Cerebellar cortex (tissue), 1 donor: ENCODE measurements around the gene COQ8A.
"Not testable (repeated sequence)": the region's sequence is repeated elsewhere in the genome, so short reads cannot be mapped to it uniquely, and the experiment has no call there.

Experiments used
- DNase-seq: peaks from one replicate; pipeline ENCODE4 v3.0.0-alpha.2; 2015; ENCODE audit warnings: low spot score

COQ8A gene

GRCh38 chr1:226929260-226930111 is 10.6 kb upstream of the COQ8A start:
- DNase-seq: not testable (repeated sequence)

GRCh38 chr1:226934483-226935237 is 5.4 kb upstream of the COQ8A start:
- DNase-seq: no peak

GRCh38 chr1:226937940-226938725 is 2.0 kb upstream of the COQ8A start:
- DNase-seq: no peak

- DNase-seq: no peak
Measured at GRCh38 chr1:226938903-226939437, 1.1 kb upstream of the COQ8A start.

- peak; percentile 61 for DNase-seq
Measured at GRCh38 chr1:226939438-226940028, 561 bp upstream of the COQ8A start.

- DNase-seq: no peak
Measured at GRCh38 chr1:226940806-226941067, 643 bp downstream of the COQ8A start.

DNA sequence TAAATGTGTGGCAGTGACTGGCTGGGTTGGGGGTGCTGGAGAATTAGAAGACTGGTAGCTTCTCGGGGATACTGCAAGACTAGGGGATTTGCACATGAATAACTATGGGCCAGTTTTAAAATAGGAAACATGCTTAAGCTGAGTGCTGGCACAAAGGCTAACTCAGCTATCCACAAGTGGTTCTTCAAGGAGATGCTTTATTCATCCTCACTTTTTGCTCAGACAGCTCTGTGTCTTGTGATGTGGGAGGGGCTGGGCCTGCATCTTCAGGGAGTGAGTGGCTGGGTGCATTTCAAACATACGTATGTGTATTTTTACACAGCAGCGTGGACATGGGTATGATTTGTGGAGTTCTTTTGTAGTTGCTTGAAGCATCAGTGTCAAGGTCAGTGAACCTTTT is 2.3 kb downstream of the COQ8A start:
- DNase-seq: no peak

- DNase-seq: no peak
Measured at GRCh38 chr1:226943156-226943555, 3.1 kb downstream of the COQ8A start.

DNA sequence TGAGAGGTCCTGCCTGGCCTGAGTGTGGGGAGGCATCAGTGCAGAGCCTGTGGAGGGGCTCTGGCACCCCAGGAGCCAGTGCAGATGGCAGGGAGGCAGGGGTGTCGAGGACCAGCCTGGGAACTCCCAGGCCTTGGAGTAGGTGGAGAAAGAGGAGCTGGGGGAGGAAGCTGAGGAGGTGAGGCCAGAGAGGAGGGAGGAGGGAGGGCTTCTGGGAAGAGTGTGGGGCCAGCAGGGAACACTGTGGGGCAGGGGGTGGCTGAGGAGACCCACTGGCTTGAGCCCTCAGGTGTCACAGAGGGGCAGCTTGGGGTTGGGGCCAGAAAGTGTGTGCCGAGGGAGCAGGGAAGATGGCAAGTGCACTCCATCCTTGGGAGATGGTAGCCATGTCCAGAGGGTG is 3.8 kb downstream of the COQ8A start:
- DNase-seq: no peak

GRCh38 chr1:226945106-226945857 is 5.2 kb downstream of the COQ8A start:
- no peak for DNase-seq

DNA sequence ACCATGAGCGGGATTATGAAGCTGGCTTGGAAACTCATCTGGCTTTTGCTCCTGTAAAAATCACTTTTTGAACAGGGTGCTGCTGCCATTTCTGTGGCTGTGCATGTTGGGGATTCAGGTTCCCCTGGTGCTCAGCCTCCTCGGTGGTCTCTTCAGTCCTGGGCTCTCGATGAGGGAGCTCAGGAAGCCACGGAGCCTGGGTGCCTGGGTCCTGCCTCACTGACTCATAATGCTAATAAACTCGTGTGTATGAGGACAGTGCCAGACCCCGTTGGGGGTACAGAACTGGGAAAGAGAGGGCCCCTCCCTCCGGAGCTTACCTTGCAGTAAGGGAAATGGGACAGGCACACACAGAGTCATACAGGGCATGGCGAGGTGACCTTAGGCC is 5.8 kb downstream of the COQ8A start:
- DNase-seq: no peak

DNA sequence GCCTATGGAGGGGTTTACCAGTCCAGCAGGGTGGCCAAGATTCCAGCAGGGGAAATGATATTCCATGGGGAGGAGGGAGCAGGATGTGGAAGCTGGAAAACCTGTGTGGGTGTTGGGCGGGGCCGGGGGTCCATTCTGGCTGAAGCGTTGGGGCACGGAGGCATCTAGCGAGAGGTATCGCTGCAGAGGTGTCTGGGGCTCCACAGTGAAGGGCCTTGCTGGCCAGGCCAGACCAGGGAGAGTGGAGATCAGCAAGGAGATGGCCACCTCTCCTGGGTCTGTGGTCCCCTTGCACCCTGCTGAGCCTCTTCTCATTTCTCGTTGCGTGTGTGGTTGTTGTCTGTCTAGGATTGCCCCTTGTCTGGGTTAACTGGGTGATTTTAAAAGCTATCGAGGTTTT is 6.2 kb downstream of the COQ8A start:
- DNase-seq: no peak

GRCh38 chr1:226946841-226947240 is 6.7 kb downstream of the COQ8A start:
- peak; percentile 61 for DNase-seq

DNA sequence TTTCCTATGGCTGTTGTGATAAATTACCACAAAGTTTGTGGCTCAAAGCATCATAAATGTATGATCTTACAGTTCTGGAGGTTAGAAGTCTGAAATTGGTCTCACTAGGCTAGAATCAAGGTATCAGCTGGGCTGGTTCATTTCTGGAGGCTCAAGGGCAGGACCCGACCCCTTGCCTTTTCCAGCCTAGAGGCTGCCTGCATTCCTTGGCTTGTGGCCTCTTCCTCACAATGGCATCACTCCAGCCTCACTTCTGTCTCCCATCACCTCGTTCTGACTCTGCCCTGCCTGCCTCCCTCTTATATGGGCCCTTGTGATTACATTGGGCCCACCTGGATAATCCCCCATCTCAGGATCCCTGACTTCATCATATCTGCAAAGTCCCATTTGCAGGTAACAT is 8.0 kb downstream of the COQ8A start:
- DNase-seq: no peak

GRCh38 chr1:226948480-226948879 is 8.4 kb downstream of the COQ8A start:
- DNase-seq: no peak

- DNase-seq: no peak
Measured at GRCh38 chr1:226948996-226949395, 8.9 kb downstream of the COQ8A start.

GRCh38 chr1:226949401-226949800 is 9.3 kb downstream of the COQ8A start:
- DNase-seq: no peak

GRCh38 chr1:226950316-226950715 is 10.2 kb downstream of the COQ8A start:
- DNase-seq: no peak

DNA sequence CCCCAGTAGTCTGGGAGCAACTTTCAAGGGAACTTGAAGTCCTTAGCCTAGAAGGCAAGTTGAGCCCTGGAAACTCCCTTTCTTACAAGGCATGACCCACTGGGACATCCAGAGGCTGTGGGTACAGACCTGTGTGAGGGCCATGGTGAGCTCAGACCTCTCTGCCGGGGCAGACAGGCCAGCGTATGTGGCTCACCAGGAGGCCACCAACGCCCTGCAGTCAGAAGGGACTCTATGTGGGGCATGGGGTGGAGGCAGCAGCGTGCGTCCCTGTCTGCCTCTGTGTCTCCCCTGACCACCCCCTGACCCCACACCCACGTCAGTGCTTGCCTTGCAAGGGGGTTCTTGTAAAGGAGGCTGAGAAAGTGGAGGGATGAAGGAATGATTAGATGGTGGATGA is 10.8 kb downstream of the COQ8A start:
- DNase-seq: no peak

DNA sequence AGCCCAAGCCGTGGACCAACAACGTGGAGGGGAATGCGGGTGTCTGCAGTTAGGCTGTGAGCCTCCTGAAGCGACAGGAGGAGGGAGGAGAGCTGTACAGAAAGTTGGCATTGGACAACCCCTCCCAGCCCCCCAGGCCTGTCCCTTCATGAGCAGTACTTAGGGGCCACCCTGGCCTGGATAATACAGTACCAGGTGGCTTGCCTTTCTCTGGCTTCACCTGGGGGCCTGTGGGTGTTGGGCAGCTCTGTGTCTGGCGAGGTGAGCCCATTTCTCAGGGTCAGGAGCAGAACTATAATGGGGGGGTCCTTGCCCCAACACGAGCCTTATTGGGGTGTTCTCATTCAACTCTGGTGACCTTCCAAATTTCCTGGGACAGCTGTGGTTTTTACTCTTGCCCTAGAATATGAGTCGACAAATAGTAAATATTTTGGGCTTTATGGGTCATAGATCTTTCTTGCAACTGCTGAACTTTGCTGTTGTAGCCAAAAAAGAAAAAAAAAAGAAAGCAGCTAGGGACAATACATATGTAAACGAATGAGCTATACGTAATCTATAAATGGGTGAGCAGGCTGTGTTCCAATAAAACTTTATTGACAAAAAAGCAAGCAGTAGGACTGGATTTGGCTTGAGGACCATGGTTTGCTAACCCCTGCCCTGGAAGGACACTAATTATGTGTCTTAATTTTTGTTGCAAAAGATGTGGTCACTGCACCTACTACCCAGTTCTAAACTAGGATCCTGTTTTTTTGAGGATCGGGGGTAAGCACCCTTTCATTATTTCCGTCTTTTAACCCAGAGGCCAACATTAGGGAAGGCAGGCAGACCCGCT is 11.4 kb downstream of the COQ8A start:
- no peak for DNase-seq

DNA sequence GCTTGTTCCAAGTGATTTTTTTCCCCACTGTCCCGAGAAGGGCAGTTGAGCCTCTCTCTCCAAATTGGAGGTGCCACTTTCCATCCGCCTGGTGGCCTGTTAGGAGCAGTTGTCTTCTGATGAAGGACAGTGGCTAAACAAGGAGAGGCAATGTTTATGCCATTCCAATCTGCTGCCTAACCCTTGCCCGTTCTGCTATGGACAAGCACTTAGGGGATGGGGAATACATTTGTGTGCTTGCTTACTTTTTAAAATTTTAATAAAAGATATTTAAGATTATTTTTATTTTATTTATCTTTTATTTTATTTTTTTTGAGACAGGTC is 12.0 kb downstream of the COQ8A start:
- no peak for DNase-seq
